ENCODE results near the gene TMEM214.

The TMEM214 gene

DNA sequence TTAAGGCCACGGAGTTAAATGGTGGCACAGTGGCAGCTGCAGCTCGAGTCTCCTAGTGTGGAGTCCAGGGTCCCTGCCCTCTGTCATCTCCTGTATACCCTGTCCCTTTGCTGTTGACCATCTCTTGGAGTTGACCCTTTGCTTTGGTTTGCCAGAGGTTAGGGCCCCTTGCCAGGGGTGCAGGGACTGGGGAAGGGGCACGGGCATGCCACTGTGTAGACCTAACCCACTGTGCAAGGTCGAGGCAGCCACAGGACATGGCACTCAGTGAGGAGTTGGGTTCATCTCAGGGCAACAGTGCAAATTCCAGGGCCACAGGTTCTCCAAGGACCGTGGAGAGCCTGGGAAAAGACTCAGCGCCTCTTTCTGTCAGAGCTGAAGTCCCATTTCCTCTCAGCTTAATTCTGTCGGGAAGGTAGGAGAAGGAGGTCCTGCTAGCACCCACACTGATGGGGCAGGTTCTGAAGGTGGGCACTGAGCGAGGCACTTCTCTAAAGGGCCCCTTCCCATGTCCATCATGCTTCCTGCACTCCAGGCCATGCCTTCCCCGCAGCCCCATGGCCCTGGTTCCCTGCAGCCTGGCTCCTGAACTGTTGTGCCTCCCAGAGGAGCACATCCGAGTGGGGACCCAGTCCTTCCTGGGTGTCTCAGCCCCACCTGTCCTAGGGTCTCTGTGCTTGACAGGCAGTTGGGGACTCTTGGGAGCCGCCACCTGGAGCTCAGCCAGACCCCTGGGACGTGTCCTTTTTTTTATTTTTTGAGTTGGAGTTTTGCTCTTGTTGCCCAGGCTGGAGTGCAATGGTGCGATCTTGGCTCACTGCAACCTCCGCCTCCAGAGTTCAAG, 56.6 kb downstream of the TMEM214 start:
- Histone ChIP-seq H3K4me3 (ENCODE audit: low read depth in 1 of 2, low read length in 2 of 2) (no peak overlapping the region), H3K9ac (ENCODE audit: low read length) (no peak overlapping the region), H3K27ac (ENCODE audit: low read depth, low read length) (no peak overlapping the region), H3K36me3 (ENCODE audit: insufficient read depth, low read length) (no peaks in the 10 kb centered on the region), H3K4me1 (ENCODE audit: insufficient read depth, low read length) (peaks cover 24% of the 10 kb centered on the region), H3K27me3 (ENCODE audit: control insufficient read depth in 1 of 2, insufficient read depth in 2 of 2, low read length in 2 of 2) (no peaks in the 10 kb centered on the region), H3K9me3 (ENCODE audit: low read length) (no peaks in the 10 kb centered on the region)

All from muscle layer of colon (tissue), 2 donors.